Measurements from ENCODE around the gene GTPBP3. TPM values are rescaled to one million over a fixed set of nuclear protein-coding genes. Genes with fewer than 3 reads are reported as not detected.
A peak's percentile ranks its signal among the peaks of the same experiment; 100 is the strongest.

The GTPBP3 gene
- polyA plus RNA-seq, 3 donors = 1.0 to 22.0 (median 1.7) TPM

DNA sequence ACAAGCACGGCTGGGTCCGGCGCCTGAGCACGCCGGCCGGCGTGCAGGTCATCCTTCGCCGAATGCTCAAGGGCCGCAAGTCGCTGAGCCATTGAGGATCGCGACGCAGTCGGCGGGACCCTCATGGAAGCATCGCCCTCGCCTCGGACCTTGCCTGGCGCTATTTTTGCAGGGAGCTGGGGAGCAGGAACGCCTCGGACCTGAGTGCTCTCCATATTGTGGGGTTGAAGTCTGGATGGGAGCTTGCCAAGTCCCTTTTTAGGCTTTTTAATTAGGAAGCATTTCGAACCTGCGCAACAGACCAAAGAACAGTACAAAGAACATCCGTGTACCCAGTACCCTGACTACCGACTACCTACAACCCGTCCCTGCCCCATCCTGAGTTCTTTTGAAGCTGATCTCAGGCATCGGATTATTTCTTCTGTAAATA, 31.1 kb upstream of the GTPBP3 start:
- peaks cover 44% of the 10 kb centered on the region for H3K4me1 Mint-ChIP-seq
- peaks cover 53% of the 10 kb centered on the region for H3K79me2 ChIP-seq (ENCODE audit: insufficient read depth, low read length)
- peaks cover 54 to 64% of the 10 kb centered on the region in 2 donors for H3K4me1 ChIP-seq (ENCODE audit: control insufficient read depth in 1 of 2, insufficient read depth in 2 of 2, low read length in 2 of 2)

DNA sequence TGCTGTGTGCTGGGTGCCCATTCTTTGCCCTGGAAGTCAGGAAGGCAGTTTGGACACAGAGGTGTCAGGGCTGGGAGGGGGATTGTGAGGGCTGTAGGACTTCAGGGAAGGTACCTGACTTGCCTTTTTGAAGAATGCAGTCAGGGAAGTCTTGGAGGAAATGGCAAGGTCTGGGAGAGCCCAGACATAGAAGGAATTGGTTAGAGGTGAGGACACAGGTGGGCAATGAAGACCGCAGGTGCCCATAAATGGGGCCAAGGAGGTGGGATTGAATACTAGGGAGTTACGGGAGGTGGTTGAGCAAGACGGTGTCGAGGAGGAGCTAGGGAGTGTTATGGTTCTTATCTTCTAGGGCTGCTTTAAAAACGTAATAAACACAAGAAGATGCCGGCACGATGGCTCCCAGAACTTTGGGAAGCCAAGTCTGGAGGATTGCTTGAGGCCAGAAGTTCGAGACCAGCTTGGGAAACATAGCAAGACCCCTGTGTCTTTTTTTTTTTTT, 29.4 kb upstream of the GTPBP3 start:
- no peak overlapping the region for H3K4me3 ChIP-seq (replicated peaks in 1 of 3; ENCODE audit: low read depth in 2 of 3, low read length in 3 of 3)
- Mint-ChIP-seq H3K36me3 (peaks cover 4 to 12% of the 10 kb centered on the region in 2 donors), H3K4me3 (no peak overlapping the region), H3K4me1 (peaks cover 42% of the 10 kb centered on the region), H3K27ac (peak overlapping the region in 1 of 7 donors; percentile 6), H3K27me3 (ENCODE audit: low read depth in 3 of 3) (peaks cover 0 to 3% (median 0%) of the 10 kb centered on the region in 3 donors), H3K9me3 (no peaks in the 10 kb centered on the region)
- H4K20me1 ChIP-seq (ENCODE audit: insufficient read depth, low read length) = peaks cover 35% of the 10 kb centered on the region
- peaks cover 0 to 14% of the 10 kb centered on the region in 2 donors for H3K36me3 ChIP-seq (replicated peaks in 1 of 2; ENCODE audit: control insufficient read depth in 1 of 2, insufficient read depth in 2 of 2, low read length in 2 of 2)
- no peak overlapping the region for H3K9ac ChIP-seq (ENCODE audit: insufficient read depth, low read length, poor library complexity, severe bottlenecking)
- TF ChIP-seq, protein P1, sequence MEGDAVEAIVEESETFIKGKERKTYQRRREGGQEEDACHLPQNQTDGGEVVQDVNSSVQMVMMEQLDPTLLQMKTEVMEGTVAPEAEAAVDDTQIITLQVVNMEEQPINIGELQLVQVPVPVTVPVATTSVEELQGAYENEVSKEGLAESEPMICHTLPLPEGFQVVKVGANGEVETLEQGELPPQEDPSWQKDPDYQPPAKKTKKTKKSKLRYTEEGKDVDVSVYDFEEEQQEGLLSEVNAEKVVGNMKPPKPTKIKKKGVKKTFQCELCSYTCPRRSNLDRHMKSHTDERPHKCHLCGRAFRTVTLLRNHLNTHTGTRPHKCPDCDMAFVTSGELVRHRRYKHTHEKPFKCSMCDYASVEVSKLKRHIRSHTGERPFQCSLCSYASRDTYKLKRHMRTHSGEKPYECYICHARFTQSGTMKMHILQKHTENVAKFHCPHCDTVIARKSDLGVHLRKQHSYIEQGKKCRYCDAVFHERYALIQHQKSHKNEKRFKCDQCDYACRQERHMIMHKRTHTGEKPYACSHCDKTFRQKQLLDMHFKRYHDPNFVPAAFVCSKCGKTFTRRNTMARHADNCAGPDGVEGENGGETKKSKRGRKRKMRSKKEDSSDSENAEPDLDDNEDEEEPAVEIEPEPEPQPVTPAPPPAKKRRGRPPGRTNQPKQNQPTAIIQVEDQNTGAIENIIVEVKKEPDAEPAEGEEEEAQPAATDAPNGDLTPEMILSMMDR (IDR thresholded peaks at IDR 0.05) = no peak
- no peak overlapping the region for H3K4me2 ChIP-seq (replicated peaks; ENCODE audit: extremely low read depth, low read length, poor library complexity, severe bottlenecking)
- 91% methylated on average over 8 of the region's 8 CpGs for WGBS (ENCODE audit: insufficient coverage)
- peaks cover 54% of the 10 kb centered on the region for H3K79me2 ChIP-seq (ENCODE audit: insufficient read depth, low read length)
- no peaks in the 10 kb centered on the region for H3K27me3 ChIP-seq (ENCODE audit: control insufficient read depth in 2 of 2, insufficient read depth in 2 of 2, low read length in 2 of 2)
- no peaks in the 10 kb centered on the region for H3K9me3 ChIP-seq (replicated peaks in 1 of 2; ENCODE audit: control insufficient read depth in 1 of 2, insufficient read depth in 1 of 2, low read length in 2 of 2)
- intact Hi-C loops (cut with micrococcal nuclease) = no loop called here
- H3K27ac ChIP-seq (ENCODE audit: low read depth in 1 of 2, low read length in 2 of 2) = no peak overlapping the region
- H3K4me1 ChIP-seq (ENCODE audit: control insufficient read depth in 1 of 2, insufficient read depth in 2 of 2, low read length in 2 of 2) = peaks cover 43 to 53% of the 10 kb centered on the region in 2 donors
- DNase-seq = no peak
- no peak overlapping the region for H2AFZ ChIP-seq (ENCODE audit: insufficient read depth, low read depth, low read length, poor library complexity, severe bottlenecking)

More for the DNA sequence above, 31.1 kb upstream of the GTPBP3 start:
- Mint-ChIP-seq H3K4me3 (peak overlapping the region; percentile 86 to 90), H3K27me3 (ENCODE audit: low read depth in 3 of 3) (peaks cover 0 to 3% (median 0%) of the 10 kb centered on the region in 3 donors), H3K9me3 (peaks cover 0 to 1% (median 0%) of the 10 kb centered on the region in 7 donors), H3K36me3 (peaks cover 2 to 3% of the 10 kb centered on the region in 2 donors), H3K27ac (peak overlapping the region; percentile 31 to 82 (median 60))
- Histone ChIP-seq H3K27me3 (ENCODE audit: control insufficient read depth in 2 of 2, insufficient read depth in 2 of 2, low read length in 2 of 2) (no peaks in the 10 kb centered on the region), H2AFZ (ENCODE audit: insufficient read depth, low read depth, low read length, poor library complexity, severe bottlenecking) (peak overlapping the region; percentile 88), H3K36me3 (replicated peaks in 1 of 2; ENCODE audit: control insufficient read depth in 1 of 2, insufficient read depth in 2 of 2, low read length in 2 of 2) (peaks cover 0 to 2% of the 10 kb centered on the region in 2 donors), H3K27ac (ENCODE audit: low read depth in 1 of 2, low read length in 2 of 2) (peak overlapping the region; percentile 56 to 82), H3K4me3 (replicated peaks in 1 of 3; ENCODE audit: low read depth in 2 of 3, low read length in 3 of 3) (peak overlapping the region; percentile 53 to 76 (median 75)), H3K9me3 (replicated peaks in 1 of 2; ENCODE audit: control insufficient read depth in 1 of 2, insufficient read depth in 1 of 2, low read length in 2 of 2) (no peaks in the 10 kb centered on the region), H3K4me2 (replicated peaks; ENCODE audit: extremely low read depth, low read length, poor library complexity, severe bottlenecking) (peak overlapping the region; percentile 80), H3K9ac (ENCODE audit: insufficient read depth, low read length, poor library complexity, severe bottlenecking) (peak overlapping the region; percentile 66), H4K20me1 (ENCODE audit: insufficient read depth, low read length) (peaks cover 29% of the 10 kb centered on the region)
- TF ChIP-seq, protein P1 (IDR thresholded peaks at IDR 0.05) = no peak
- DNase-seq = no peak
- whole genome bisulfite sequencing (ENCODE audit: insufficient coverage) = 13% methylated on average over 24 of the region's 28 CpGs
- intact Hi-C loops (cut with micrococcal nuclease) = no loop called here

Data from CD14-positive monocyte (primary cell).